Naive thymus-derived CD4-positive, alpha-beta T cell (primary cell): Measurements from ENCODE around the gene TPMT. TPM values are rescaled to one million over a fixed set of nuclear protein-coding genes. Genes with fewer than 3 reads are reported as not detected.
"Not testable (repeated sequence)": the region's sequence is repeated elsewhere in the genome, so short reads cannot be mapped to it uniquely, and the experiment has no call there.

Experiments
- ATAC-seq: fragments of 150-1000 bp; cut with Tn5 transposase; 2 replicates; pipeline ENCODE4 v1.10.0; 2021; ENCODE audit warnings: mild to moderate bottlenecking, moderate library complexity
- CTCF ChIA-PET: fragments of 350-600 bp; sonication (Branson Sonifier 250); formaldehyde crosslinking; loops from one replicate; lab custom pipeline; 2021; ENCODE audit warnings: antibody characterized with exemption; lab: Charles Lee
- POLR2A ChIA-PET: fragments of 350-600 bp; sonication (Branson Sonifier 250); formaldehyde crosslinking; loops from one replicate; lab custom pipeline; 2021; ENCODE audit warnings: antibody characterized with exemption, inconsistent platforms; lab: Charles Lee
- DNase-seq, 9 donors: peaks; one replicate each; pipeline versions ENCODE4 v3.0.0 to v3.0.0-alpha.2; 2020 to 2022; ENCODE audit warnings: mixed read lengths in 1 of 9
- H3K27ac ChIP-seq: one replicate; pipeline ENCODE4 v1.7.0; 2013; ENCODE audit warnings: mild to moderate bottlenecking, low read depth, low read length, moderate library complexity
- H3K27me3 ChIP-seq, 2 donors: one replicate each; pipeline ENCODE4 v1.7.0; 2013; ENCODE audit warnings: low read length in 2 of 2, mild to moderate bottlenecking in 2 of 2, moderate library complexity in 2 of 2; ENCODE audit not compliant: control insufficient read depth in 2 of 2, insufficient read depth in 2 of 2
- H3K36me3 ChIP-seq, 3 experiments: 1 replicate in 2 of 3; 2 replicates in 1 of 3; pipeline ENCODE4 v1.7.0; 2013; ENCODE audit warnings: low read length in 3 of 3, mild to moderate bottlenecking in 3 of 3, moderate library complexity in 1 of 3; ENCODE audit not compliant: insufficient read depth in 3 of 3, control insufficient read depth in 2 of 3
- H3K4me1 ChIP-seq, 2 donors: one replicate each; pipeline ENCODE4 v1.7.0; 2013; ENCODE audit warnings: low read length in 2 of 2, mild to moderate bottlenecking in 2 of 2, moderate library complexity in 1 of 2; ENCODE audit not compliant: control insufficient read depth in 2 of 2, insufficient read depth in 2 of 2
- H3K4me3 ChIP-seq: 2 replicates; pipeline ENCODE4 v1.7.0; 2013; ENCODE audit warnings: mild to moderate bottlenecking, low read length
- H3K9me3 ChIP-seq, 3 experiments: 1 replicate in 2 of 3; 2 replicates in 1 of 3; pipeline ENCODE4 v1.7.0; 2013; ENCODE audit warnings: low read length in 3 of 3; ENCODE audit not compliant: control insufficient read depth in 2 of 3
- H3K27ac Mint-ChIP-seq, 9 donors: one replicate each; pipeline ENCODE4 v1.8.0; 2020 to 2022; ENCODE audit warnings: mixed read lengths in 9 of 9, mild to moderate bottlenecking in 8 of 9, moderate library complexity in 5 of 9, inconsistent platforms in 2 of 9
- H3K27me3 Mint-ChIP-seq, 5 donors: one replicate each; pipeline ENCODE4 v1.8.0; 2021 to 2022; ENCODE audit warnings: mixed read lengths in 5 of 5, mild to moderate bottlenecking in 1 of 5
- H3K36me3 Mint-ChIP-seq, 5 donors: one replicate each; pipeline ENCODE4 v1.8.0; 2020 to 2022; ENCODE audit warnings: mixed read lengths in 5 of 5, mild to moderate bottlenecking in 3 of 5, inconsistent platforms in 1 of 5
- H3K4me1 Mint-ChIP-seq, 7 donors: one replicate each; pipeline ENCODE4 v1.8.0; 2020 to 2022; ENCODE audit warnings: mixed read lengths in 7 of 7, mild to moderate bottlenecking in 3 of 7, inconsistent platforms in 1 of 7
- H3K4me3 Mint-ChIP-seq, 10 donors: one replicate each; pipeline ENCODE4 v1.8.0; 2020 to 2022; ENCODE audit warnings: mild to moderate bottlenecking in 10 of 10, mixed read lengths in 10 of 10, moderate library complexity in 6 of 10, inconsistent platforms in 2 of 10
- H3K9me3 Mint-ChIP-seq, 11 donors: one replicate each; pipeline ENCODE4 v1.8.0; 2020 to 2022; ENCODE audit warnings: mixed read lengths in 11 of 11, mild to moderate bottlenecking in 4 of 11, inconsistent platforms in 1 of 11, moderate library complexity in 1 of 11
- intact Hi-C, 2 donors: fragments of 100-400 bp; cut with micrococcal nuclease; formaldehyde crosslinking; loops; one replicate each; pipeline ENCODE4 v1.15.1; 2023
- polyA plus RNA-seq, 2 donors: library from polyadenylated mRNA; unstranded; fragments of 300-500 nt; fragmentation: Illumina TruSeq; gene quantifications; one replicate each; pipeline ENCODE4 v1.2.3, GENCODE V29; 2021
- total RNA-seq, 6 experiments: library from RNA in 5 of 6; stranded (reverse) in 5 of 6; gene quantifications; 1 replicate in 5 of 6; 2 replicates in 1 of 6; pipeline ENCODE4 v1.2.3 and lab custom pipeline; 2021 to 2026

Gene TPMT
- total and polyA plus RNA-seq, 7 experiments from 2014 or later: 2.9 to 13.1 (median 6.0) TPM

- H3K36me3 ChIP-seq: peaks cover 0 to 12% (median 0%) of the 10 kb centered on the region in 3 experiments
- Mint-ChIP-seq H3K36me3 (peaks cover 0 to 31% (median 21%) of the 10 kb centered on the region in 5 donors), H3K27ac (no peak overlapping the region), H3K9me3 (no peaks in the 10 kb centered on the region), H3K27me3 (peaks cover 0 to 7% (median 0%) of the 10 kb centered on the region in 5 donors), H3K4me3 (no peak overlapping the region), H3K4me1 (peaks cover 22 to 32% (median 25%) of the 10 kb centered on the region in 7 donors)
- CTCF ChIA-PET: no interaction called here
- POLR2A ChIA-PET: no interaction called here
- H3K27me3 ChIP-seq: no peaks in the 10 kb centered on the region
- no peaks in the 10 kb centered on the region for H3K9me3 ChIP-seq
- ATAC-seq (no peak), DNase-seq (no peak)
- no peak overlapping the region for H3K4me3 ChIP-seq
- intact Hi-C loops: no loop called here
- H3K4me1 ChIP-seq: peaks cover 8 to 17% of the 10 kb centered on the region in 2 donors
- no peak overlapping the region for H3K27ac ChIP-seq
Observed at GRCh38 chr6:18151801-18152200, 3.1 kb downstream of the TPMT start.

GRCh38 chr6:18151391-18151790 is 3.5 kb downstream of the TPMT start:
- H3K27me3 ChIP-seq, H3K9me3 Mint-ChIP-seq, H3K4me3 ChIP-seq, POLR2A ChIA-PET, H3K27ac ChIP-seq, H3K27ac Mint-ChIP-seq, H3K27me3 Mint-ChIP-seq, H3K4me3 Mint-ChIP-seq, DNase-seq, ATAC-seq, intact Hi-C loops, H3K9me3 ChIP-seq: not testable (repeated sequence)
- peaks cover 4 to 17% of the 10 kb centered on the region in 2 donors for H3K4me1 ChIP-seq
- peaks cover 0 to 12% (median 0%) of the 10 kb centered on the region in 3 experiments for H3K36me3 ChIP-seq
- peaks cover 20 to 31% (median 24%) of the 10 kb centered on the region in 7 donors for H3K4me1 Mint-ChIP-seq
- H3K36me3 Mint-ChIP-seq: peaks cover 0 to 31% (median 21%) of the 10 kb centered on the region in 5 donors
- CTCF ChIA-PET: interaction anchor here (0.7 kb wide), 1 partner anchor 234 kb away, joined by 3 read pairs; no protein-coding TSS in a partner anchor

GRCh38 chr6:18148304-18149025 is 6.4 kb downstream of the TPMT start:
- H3K36me3 Mint-ChIP-seq: peaks cover 0 to 36% (median 21%) of the 10 kb centered on the region in 5 donors
- intact Hi-C loops: no loop called here
- Histone ChIP-seq H3K27ac (no peak overlapping the region), H3K9me3 (no peaks in the 10 kb centered on the region), H3K36me3 (peaks cover 0 to 6% (median 0%) of the 10 kb centered on the region in 3 experiments), H3K27me3 (no peaks in the 10 kb centered on the region), H3K4me3 (no peak overlapping the region), H3K4me1 (peaks cover 0 to 5% of the 10 kb centered on the region in 2 donors)
- H3K9me3 Mint-ChIP-seq: no peaks in the 10 kb centered on the region
- ChIA-PET CTCF (no interaction called here), POLR2A (no interaction called here)
- H3K27ac Mint-ChIP-seq: no peak overlapping the region
- peaks cover 6 to 12% (median 9%) of the 10 kb centered on the region in 7 donors for H3K4me1 Mint-ChIP-seq
- H3K27me3 Mint-ChIP-seq: peaks cover 0 to 5% (median 0%) of the 10 kb centered on the region in 5 donors
- DNase-seq: no peak
- no peak overlapping the region for H3K4me3 Mint-ChIP-seq
- no peak for ATAC-seq

GRCh38 chr6:18147616-18148015 is 7.3 kb downstream of the TPMT start:
- peaks cover 5 to 44% (median 27%) of the 10 kb centered on the region in 5 donors for H3K36me3 Mint-ChIP-seq
- no peaks in the 10 kb centered on the region for H3K27me3 Mint-ChIP-seq
- POLR2A ChIA-PET: no interaction called here

GRCh38 chr6:18147160-18147559 is 7.7 kb downstream of the TPMT start:
- DNase-seq: no peak
- H3K4me1 Mint-ChIP-seq: peaks cover 0 to 2% (median 0%) of the 10 kb centered on the region in 7 donors
- Histone ChIP-seq H3K36me3 (peaks cover 0 to 19% (median 0%) of the 10 kb centered on the region in 3 experiments), H3K27ac (no peak overlapping the region), H3K9me3 (no peaks in the 10 kb centered on the region), H3K27me3 (no peaks in the 10 kb centered on the region), H3K4me3 (no peak overlapping the region), H3K4me1 (no peaks in the 10 kb centered on the region)
- CTCF ChIA-PET: interaction anchor here (0.5 kb wide), 1 partner anchor 18 kb away, joined by 4 read pairs; no protein-coding TSS in a partner anchor
- intact Hi-C loops: no loop called here
- H3K27ac Mint-ChIP-seq: no peak overlapping the region
- no peaks in the 10 kb centered on the region for H3K9me3 Mint-ChIP-seq
- H3K27me3 Mint-ChIP-seq: no peaks in the 10 kb centered on the region
- peaks cover 7 to 49% (median 32%) of the 10 kb centered on the region in 5 donors for H3K36me3 Mint-ChIP-seq
- POLR2A ChIA-PET: no interaction called here
- no peak for ATAC-seq
- H3K4me3 Mint-ChIP-seq: no peak overlapping the region

More at GRCh38 chr6:18147616-18148015, 7.3 kb downstream of the TPMT start:
- no peaks in the 10 kb centered on the region for H3K9me3 ChIP-seq
- no peaks in the 10 kb centered on the region for H3K27me3 ChIP-seq
- H3K4me1 ChIP-seq: no peaks in the 10 kb centered on the region
- peaks cover under 1 to 4% (median 3%) of the 10 kb centered on the region in 7 donors for H3K4me1 Mint-ChIP-seq
- no peaks in the 10 kb centered on the region for H3K9me3 Mint-ChIP-seq
- H3K27ac ChIP-seq: no peak overlapping the region
- H3K4me3 ChIP-seq: no peak overlapping the region
- intact Hi-C loops: no loop called here
- no peak for DNase-seq
- H3K36me3 ChIP-seq: peaks cover 0 to 14% (median 0%) of the 10 kb centered on the region in 3 experiments
- no peak for ATAC-seq
- no peak overlapping the region for H3K27ac Mint-ChIP-seq
- CTCF ChIA-PET: interaction anchor here (0.5 kb wide), 1 partner anchor 17 kb away, joined by 4 read pairs; no protein-coding TSS in a partner anchor
- H3K4me3 Mint-ChIP-seq: no peak overlapping the region

- Histone ChIP-seq H3K27me3 (no peaks in the 10 kb centered on the region), H3K27ac (no peak overlapping the region), H3K4me3 (no peak overlapping the region), H3K4me1 (no peaks in the 10 kb centered on the region), H3K36me3 (peaks cover 0 to 55% (median 8%) of the 10 kb centered on the region in 3 experiments), H3K9me3 (no peaks in the 10 kb centered on the region)
- Mint-ChIP-seq H3K27me3 (no peaks in the 10 kb centered on the region), H3K4me3 (no peak overlapping the region), H3K36me3 (peaks cover 8 to 60% (median 39%) of the 10 kb centered on the region in 5 donors), H3K9me3 (no peaks in the 10 kb centered on the region), H3K27ac (no peak overlapping the region), H3K4me1 (peaks cover 0 to 1% (median 0%) of the 10 kb centered on the region in 7 donors)
- ChIA-PET POLR2A (no interaction called here), CTCF (interaction anchor here (0.7 kb wide), 1 partner anchor 1371 kb away, joined by 3 read pairs; no protein-coding TSS in a partner anchor)
- DNase-seq (no peak), ATAC-seq (no peak)
- intact Hi-C loops: no loop called here
Observed at GRCh38 chr6:18142591-18142861, 12.4 kb downstream of the TPMT start.
